Astrocyte (in vitro differentiated cells and primary cell): ENCODE results near the gene NAAA. TPM values are rescaled to one million over a fixed set of nuclear protein-coding genes. Genes with fewer than 3 reads are reported as not detected.

Experiments used
- DNase-seq: peaks from one replicate; pipeline ENCODE4 v3.0.0-alpha.2; 2010; ENCODE audit warnings: low read depth
- FAIRE-seq: peaks from 2 replicates; lab custom pipeline; 2011; peaks lifted over from hg19 to GRCh38; lab: Jason Lieb, UNC
- H2AFZ ChIP-seq: 2 replicates; pipeline ENCODE4 v1.6.0; 2012; ENCODE audit warnings: low read depth, low read length, inconsistent platforms
- H3K27ac ChIP-seq: 2 replicates; pipeline ENCODE4 v1.5.1; 2011; ENCODE audit warnings: low read depth, low read length, inconsistent platforms
- H3K27me3 ChIP-seq: 2 replicates; pipeline ENCODE4 v1.6.0; 2011; ENCODE audit warnings: low read length, inconsistent platforms; ENCODE audit not compliant: insufficient read depth
- H3K36me3 ChIP-seq: 2 replicates; pipeline ENCODE4 v1.5.1; 2011; ENCODE audit warnings: low read length, inconsistent platforms; ENCODE audit not compliant: insufficient read depth
- H3K4me1 ChIP-seq: 2 replicates; pipeline ENCODE4 v1.5.1; 2011; ENCODE audit warnings: low read length, inconsistent platforms; ENCODE audit not compliant: insufficient read depth
- H3K4me2 ChIP-seq: 2 replicates; pipeline ENCODE4 v1.6.0; 2012; ENCODE audit warnings: low read length, inconsistent platforms
- H3K4me3 ChIP-seq: 2 replicates; pipeline ENCODE4 v1.5.1; 2011; ENCODE audit warnings: low read depth, mild to moderate bottlenecking, low read length, inconsistent platforms; ENCODE audit not compliant: insufficient read depth
- H3K79me2 ChIP-seq: 2 replicates; pipeline ENCODE4 v1.6.0; 2012; ENCODE audit warnings: mild to moderate bottlenecking, low read length, inconsistent platforms; ENCODE audit not compliant: insufficient read depth
- H3K9ac ChIP-seq: 2 replicates; pipeline ENCODE4 v1.6.0; 2012; ENCODE audit warnings: mild to moderate bottlenecking, low read length, inconsistent platforms
- H3K9me3 ChIP-seq: 2 replicates; pipeline ENCODE4 v1.5.1; 2012; ENCODE audit warnings: low read depth, mild to moderate bottlenecking, low read length, inconsistent platforms; ENCODE audit not compliant: insufficient read depth
- H4K20me1 ChIP-seq: 2 replicates; pipeline ENCODE4 v1.6.0; 2012; ENCODE audit warnings: low read length, inconsistent platforms; ENCODE audit not compliant: insufficient read depth
- H3K27ac Mint-ChIP-seq: one replicate; pipeline ENCODE4 v1.8.0; 2021; ENCODE audit warnings: mild to moderate bottlenecking, mixed read lengths; ENCODE audit not compliant: unreplicated experiment
- H3K27me3 Mint-ChIP-seq: one replicate; pipeline ENCODE4 v1.8.0; 2021; ENCODE audit warnings: low read depth, mixed read lengths; ENCODE audit not compliant: unreplicated experiment
- H3K36me3 Mint-ChIP-seq: one replicate; pipeline ENCODE4 v1.8.0; 2021; ENCODE audit warnings: low read depth, mixed read lengths; ENCODE audit not compliant: unreplicated experiment
- H3K4me1 Mint-ChIP-seq: one replicate; pipeline ENCODE4 v1.8.0; 2021; ENCODE audit warnings: low read depth, mixed read lengths; ENCODE audit not compliant: unreplicated experiment
- H3K4me3 Mint-ChIP-seq: one replicate; pipeline ENCODE4 v1.8.0; 2021; ENCODE audit warnings: mild to moderate bottlenecking, moderate library complexity, mixed read lengths; ENCODE audit not compliant: unreplicated experiment
- H3K9me3 Mint-ChIP-seq: one replicate; pipeline ENCODE4 v1.8.0; 2021; ENCODE audit warnings: mild to moderate bottlenecking, mixed read lengths; ENCODE audit not compliant: unreplicated experiment
- CTCF ChIP-seq: IDR thresholded peaks from 2 replicates; pipeline ENCODE4 v1.5.1; 2011; ENCODE audit warnings: low read depth, mild to moderate bottlenecking, inconsistent platforms, low read length, moderate library complexity; ENCODE audit not compliant: insufficient read depth
- EZH2 ChIP-seq: IDR thresholded peaks from 2 replicates; pipeline ENCODE4 v1.6.1; 2012; ENCODE audit warnings: mild to moderate bottlenecking, low read length, inconsistent platforms; ENCODE audit not compliant: insufficient read depth
- total RNA-seq: library from RNA; stranded (reverse); gene quantifications from 2 replicates; pipeline ENCODE4 v1.2.1, GENCODE V29; 2021

The NAAA gene
- total RNA-seq, 1 donor from 2014 or later: 13.5 TPM

DNA sequence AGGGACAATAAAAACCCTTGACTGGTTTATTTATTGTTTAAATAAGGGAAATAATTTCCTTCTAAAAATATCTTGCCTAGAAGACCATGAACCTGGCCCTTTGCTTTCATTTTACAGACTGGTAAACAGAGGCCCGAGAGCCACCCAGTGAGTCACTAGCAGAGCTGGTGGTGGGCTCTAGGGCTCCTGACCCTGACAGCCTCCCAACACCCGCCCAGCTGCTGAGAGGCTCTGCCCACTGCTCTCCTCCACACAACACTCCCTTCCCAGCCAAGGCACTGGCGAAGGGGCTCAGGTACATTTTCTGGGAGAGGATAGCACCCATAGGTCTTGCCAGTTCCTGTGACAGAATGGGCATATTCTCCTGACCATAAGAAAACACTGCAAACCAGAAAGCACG lies 20.5 kb downstream of the NAAA start:
- no peak overlapping the region for H2AFZ ChIP-seq
- no peaks in the 10 kb centered on the region for H3K9me3 Mint-ChIP-seq
- no peaks in the 10 kb centered on the region for H3K9me3 ChIP-seq
- no peaks in the 10 kb centered on the region for H3K27me3 Mint-ChIP-seq
- no peaks in the 10 kb centered on the region for H4K20me1 ChIP-seq
- peak overlapping the region; percentile 20 for H3K4me3 Mint-ChIP-seq
- peaks cover 4% of the 10 kb centered on the region for H3K4me1 ChIP-seq
- TF ChIP-seq EZH2: no peak
- no peak for TF ChIP-seq CTCF
- DNase-seq (no peak), FAIRE-seq (no peak)
- H3K36me3 ChIP-seq: no peaks in the 10 kb centered on the region
- no peak overlapping the region for H3K4me3 ChIP-seq
- no peak overlapping the region for H3K27ac Mint-ChIP-seq
- H3K36me3 Mint-ChIP-seq: peaks cover 41% of the 10 kb centered on the region
- no peaks in the 10 kb centered on the region for H3K27me3 ChIP-seq
- no peak overlapping the region for H3K4me2 ChIP-seq
- no peak overlapping the region for H3K27ac ChIP-seq
- no peaks in the 10 kb centered on the region for H3K79me2 ChIP-seq
- H3K9ac ChIP-seq: no peak overlapping the region
- no peaks in the 10 kb centered on the region for H3K4me1 Mint-ChIP-seq

- no peak for FAIRE-seq
- Histone ChIP-seq H3K9me3 (no peaks in the 10 kb centered on the region), H3K9ac (no peak overlapping the region), H2AFZ (no peak overlapping the region), H4K20me1 (no peaks in the 10 kb centered on the region), H3K27me3 (no peaks in the 10 kb centered on the region), H3K4me2 (no peak overlapping the region), H3K79me2 (no peaks in the 10 kb centered on the region), H3K4me1 (peaks cover 4% of the 10 kb centered on the region), H3K4me3 (no peak overlapping the region), H3K36me3 (no peaks in the 10 kb centered on the region), H3K27ac (no peak overlapping the region)
- Mint-ChIP-seq H3K27ac (no peak overlapping the region), H3K36me3 (peaks cover 38% of the 10 kb centered on the region), H3K9me3 (no peaks in the 10 kb centered on the region), H3K4me3 (no peak overlapping the region), H3K27me3 (no peaks in the 10 kb centered on the region), H3K4me1 (no peaks in the 10 kb centered on the region)
- DNase-seq: peak; percentile 26
- TF ChIP-seq CTCF (no peak), EZH2 (no peak)
Observed at GRCh38 chr4:75919920-75920319, 20.9 kb downstream of the NAAA start.

DNA sequence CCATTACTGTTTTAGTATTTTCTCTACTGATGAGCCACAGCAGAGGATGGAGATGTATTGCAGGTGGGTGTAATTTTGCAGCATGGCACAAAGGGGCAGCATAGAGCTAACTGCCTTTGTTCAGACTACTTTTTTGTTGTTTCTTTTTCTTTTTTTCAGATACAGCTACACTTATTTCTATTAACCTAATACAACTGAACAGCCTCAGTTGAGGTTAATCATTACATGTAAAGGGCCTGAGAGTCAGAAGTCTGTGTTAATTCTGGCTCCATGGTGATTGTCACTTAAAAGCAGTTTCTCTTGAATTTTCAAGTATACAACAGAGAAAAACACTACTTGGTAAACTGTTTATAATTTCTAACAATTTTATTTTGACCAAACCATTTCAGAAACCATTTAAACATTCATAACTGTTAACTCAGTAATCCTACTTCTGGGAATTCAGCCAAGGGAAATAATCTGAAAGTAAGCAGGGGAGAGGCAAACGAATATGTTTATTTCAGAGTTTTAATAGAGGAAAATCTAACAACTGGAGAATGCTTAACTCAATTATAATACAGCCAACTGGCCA lies 24.6 kb downstream of the NAAA start:
- H3K4me3 Mint-ChIP-seq: no peak overlapping the region
- H3K4me1 Mint-ChIP-seq: no peaks in the 10 kb centered on the region
- H3K4me1 ChIP-seq: peaks cover 4% of the 10 kb centered on the region
- TF ChIP-seq CTCF (peak; percentile 91), EZH2 (no peak)
- peak overlapping the region; percentile 50 for H2AFZ ChIP-seq
- H3K36me3 ChIP-seq: no peaks in the 10 kb centered on the region
- DNase-seq: peak; percentile 37
- FAIRE-seq: no peak
- no peaks in the 10 kb centered on the region for H3K79me2 ChIP-seq
- H3K27ac ChIP-seq: peak overlapping the region; percentile 36
- no peaks in the 10 kb centered on the region for H4K20me1 ChIP-seq
- no peaks in the 10 kb centered on the region for H3K9me3 ChIP-seq
- peak overlapping the region; percentile 29 for H3K9ac ChIP-seq
- H3K27me3 Mint-ChIP-seq: no peaks in the 10 kb centered on the region
- no peaks in the 10 kb centered on the region for H3K9me3 Mint-ChIP-seq
- no peak overlapping the region for H3K4me3 ChIP-seq
- H3K27me3 ChIP-seq: no peaks in the 10 kb centered on the region
- peaks cover 14% of the 10 kb centered on the region for H3K36me3 Mint-ChIP-seq
- H3K4me2 ChIP-seq: peak overlapping the region; percentile 35
- H3K27ac Mint-ChIP-seq: no peak overlapping the region
